Spleen (tissue), 11 donors: Measurements from ENCODE around the gene SPTSSB. TPM values are rescaled to one million over a fixed set of nuclear protein-coding genes. Genes with fewer than 3 reads are reported as not detected.

Source experiments
- DNase-seq: peaks from one replicate; pipeline ENCODE4 v3.0.0-alpha.2; 2020
- H3K27ac ChIP-seq, 8 donors: fragments of 200-600 bp; sonication (generic) in 7 of 8; 1 replicate in 4 of 8; 2 replicates in 4 of 8; pipeline versions ENCODE4 v1.5.0 to v1.8.0; 2016 to 2021; ENCODE audit warnings: inconsistent platforms in 4 of 8, mild to moderate bottlenecking in 4 of 8, moderate library complexity in 1 of 8
- H3K27me3 ChIP-seq, 7 donors: fragments of 200-600 bp; sonication (generic) in 6 of 7; replicated peaks in 1 of 7; 1 replicate in 4 of 7; 2 replicates in 3 of 7; pipeline versions ENCODE4 v1.5.0 to v1.8.0; 2016 to 2021; ENCODE audit warnings: inconsistent platforms in 3 of 7, mild to moderate bottlenecking in 1 of 7
- H3K36me3 ChIP-seq, 6 donors: fragments of 200-600 bp; sonication (generic) in 5 of 6; 1 replicate in 4 of 6; 2 replicates in 2 of 6; pipeline versions ENCODE4 v1.5.0 to v1.8.0; 2016 to 2021; ENCODE audit warnings: inconsistent platforms in 2 of 6
- H3K4me1 ChIP-seq, 6 donors: fragments of 200-600 bp; sonication (generic) in 5 of 6; 1 replicate in 3 of 6; 2 replicates in 3 of 6; pipeline versions ENCODE4 v1.5.0 to v1.8.0; 2016 to 2021; ENCODE audit warnings: inconsistent platforms in 3 of 6
- H3K4me3 ChIP-seq, 8 donors: fragments of 200-600 bp; sonication (generic) in 7 of 8; 1 replicate in 4 of 8; 2 replicates in 4 of 8; pipeline versions ENCODE4 v1.5.0 to v1.8.0; 2016 to 2021; ENCODE audit warnings: inconsistent platforms in 4 of 8, mild to moderate bottlenecking in 4 of 8, moderate library complexity in 2 of 8
- H3K9me3 ChIP-seq, 8 donors: fragments of 200-600 bp; sonication (generic) in 7 of 8; 1 replicate in 4 of 8; 2 replicates in 4 of 8; pipeline versions ENCODE4 v1.5.0 to v1.8.0; 2016 to 2021; ENCODE audit warnings: inconsistent platforms in 4 of 8
- POLR2A ChIP-seq, 3 donors: fragments of 450-650 bp; IDR thresholded peaks; one replicate each; pipeline ENCODE4 v1.5.1; 2017; ENCODE audit warnings: antibody characterized with exemption in 3 of 3, mild to moderate bottlenecking in 1 of 3
- POLR2AphosphoS5 ChIP-seq, 3 donors: sonication (generic); formaldehyde crosslinking; IDR thresholded peaks; one replicate each; pipeline ENCODE4 v1.5.1; 2017; ENCODE audit warnings: antibody characterized with exemption in 3 of 3
- WGBS, 5 donors: extraction: QIAGEN DNeasy Blood & Tissue Kit in 3 of 5; methylation state at CpG; one replicate each; pipeline versions ENCODE4 v1.1.5 to v1.1.7; 2013 to 2018; 5-methylcytosine and 5-hydroxymethylcytosine counted together
- intact Hi-C: fragments of 100-400 bp; cut with DNase I; formaldehyde crosslinking; loops from one replicate; pipeline ENCODE4 v1.15.0; 2023; ENCODE audit warnings: low total_unique reads
- polyA plus RNA-seq, 3 donors: library from polyadenylated mRNA; stranded (reverse); fragments of 200-250 nt; gene quantifications; one replicate each; pipeline ENCODE4 v1.2.1, GENCODE V29; 2013
- total RNA-seq, 7 donors: library from RNA; depleted of rRNA in 3 of 7; stranded (reverse); fragments of >200 nt in 3 of 7; fragmentation: NEBNext Ultra II Directional in 4 of 7; extraction: Animal tissue kit (Norgen Biotek cat#: 25700) in 4 of 7; gene quantifications; one replicate each; pipeline versions ENCODE4 v1.1.0 to v1.2.1, GENCODE V29; 2016 to 2021
- TF ChIP-seq, protein P1 (sequence below), 11 experiments: fragments of 200-600 bp in 7 of 11; fragments of 450-650 bp in 4 of 11; sonication (generic) in 4 of 11; IDR thresholded peaks in 8 of 11; conservative IDR thresholded peaks in 3 of 11; 1 replicate in 7 of 11; 2 replicates in 4 of 11; pipeline versions ENCODE4 v1.4.0 to v1.8.0; 2016 to 2021; ENCODE audit warnings: antibody characterized with exemption in 11 of 11, inconsistent platforms in 4 of 11, mild to moderate bottlenecking in 1 of 11
- donor health status: healthy with polysubstance abuse.
- donor health status: DM: no; HTN: no; CAD: no; lungs with moderate emphysema.
- donor health status: DM: no; HTN: no; CAD: no.
- donor health status: Bipolar disorder and iron deficiency.
- donor health status: healthy.
- donor health status: DM: no; HTN: no; CAD: no.
- donor health status: DM: yes; HTN: yes; CAD: no.

The SPTSSB gene
- total and polyA plus RNA-seq, 10 donors: 0.26 to 4.5 (median 0.74) TPM

DNA sequence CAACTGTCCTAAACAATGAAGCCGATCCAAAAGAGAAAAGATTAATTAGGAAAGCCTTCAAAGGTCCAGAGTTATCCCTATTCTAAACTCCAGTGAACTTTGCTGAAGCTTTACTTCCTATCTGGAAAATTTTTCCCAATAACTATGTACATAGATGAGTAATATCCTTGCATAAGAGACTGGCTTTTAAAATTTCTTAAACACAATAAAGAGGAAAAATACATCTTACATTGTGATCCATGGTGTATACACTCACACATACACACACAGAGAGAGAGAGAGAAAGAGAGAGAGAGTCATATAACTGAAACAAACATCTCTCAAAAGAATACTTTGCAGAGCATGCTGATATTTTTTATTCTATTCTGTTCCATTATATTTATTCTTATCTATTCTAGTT is 20.0 kb downstream of the SPTSSB start:
- peaks cover 0 to 3% (median 0%) of the 10 kb centered on the region in 6 donors for H3K4me1 ChIP-seq
- intact Hi-C loops: no loop called here
- no peak overlapping the region for H3K27ac ChIP-seq
- H3K9me3 ChIP-seq: no peaks in the 10 kb centered on the region
- H3K27me3 ChIP-seq: no peaks in the 10 kb centered on the region
- TF ChIP-seq, protein P1, sequence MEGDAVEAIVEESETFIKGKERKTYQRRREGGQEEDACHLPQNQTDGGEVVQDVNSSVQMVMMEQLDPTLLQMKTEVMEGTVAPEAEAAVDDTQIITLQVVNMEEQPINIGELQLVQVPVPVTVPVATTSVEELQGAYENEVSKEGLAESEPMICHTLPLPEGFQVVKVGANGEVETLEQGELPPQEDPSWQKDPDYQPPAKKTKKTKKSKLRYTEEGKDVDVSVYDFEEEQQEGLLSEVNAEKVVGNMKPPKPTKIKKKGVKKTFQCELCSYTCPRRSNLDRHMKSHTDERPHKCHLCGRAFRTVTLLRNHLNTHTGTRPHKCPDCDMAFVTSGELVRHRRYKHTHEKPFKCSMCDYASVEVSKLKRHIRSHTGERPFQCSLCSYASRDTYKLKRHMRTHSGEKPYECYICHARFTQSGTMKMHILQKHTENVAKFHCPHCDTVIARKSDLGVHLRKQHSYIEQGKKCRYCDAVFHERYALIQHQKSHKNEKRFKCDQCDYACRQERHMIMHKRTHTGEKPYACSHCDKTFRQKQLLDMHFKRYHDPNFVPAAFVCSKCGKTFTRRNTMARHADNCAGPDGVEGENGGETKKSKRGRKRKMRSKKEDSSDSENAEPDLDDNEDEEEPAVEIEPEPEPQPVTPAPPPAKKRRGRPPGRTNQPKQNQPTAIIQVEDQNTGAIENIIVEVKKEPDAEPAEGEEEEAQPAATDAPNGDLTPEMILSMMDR (IDR thresholded peaks at IDR 0.05 in 8 of 11, conservative IDR thresholded peaks at IDR 0.05 in 3 of 11): no peak
- TF ChIP-seq POLR2AphosphoS5 (IDR thresholded peaks at IDR 0.05) (no peak), POLR2A (IDR thresholded peaks at IDR 0.05) (no peak)
- no peak for DNase-seq
- no peak overlapping the region for H3K4me3 ChIP-seq
- H3K36me3 ChIP-seq: no peaks in the 10 kb centered on the region
- 53 to 92% (median 85%) methylated on average over 1 of the region's 1 CpG for WGBS, 5 donors

DNA sequence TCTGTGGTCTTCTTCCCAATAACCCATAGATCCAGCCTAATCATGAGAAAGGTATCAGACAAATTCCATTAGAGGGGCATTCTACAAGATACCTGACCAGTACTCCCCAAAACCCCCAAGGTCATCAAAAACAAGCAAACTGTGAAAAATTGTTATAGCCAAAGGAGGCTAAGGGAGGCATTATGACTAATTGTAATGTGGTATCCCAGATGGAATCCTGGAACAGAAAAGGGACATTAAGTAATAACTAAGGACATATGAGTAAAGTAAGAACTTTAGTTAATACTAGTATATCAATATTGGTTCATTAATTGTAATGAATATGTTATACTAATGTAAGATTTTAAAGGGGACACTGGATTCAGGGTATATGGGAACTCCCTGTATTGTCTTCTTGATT is 20.4 kb downstream of the SPTSSB start:
- Histone ChIP-seq H3K36me3 (no peaks in the 10 kb centered on the region), H3K4me3 (no peak overlapping the region), H3K27me3 (no peaks in the 10 kb centered on the region), H3K27ac (no peak overlapping the region), H3K4me1 (peaks cover 0 to 3% (median 0%) of the 10 kb centered on the region in 6 donors), H3K9me3 (no peaks in the 10 kb centered on the region)
- no peak for TF ChIP-seq POLR2A (IDR thresholded peaks at IDR 0.05)
- TF ChIP-seq POLR2AphosphoS5 (IDR thresholded peaks at IDR 0.05): no peak
- TF ChIP-seq, protein P1 (IDR thresholded peaks at IDR 0.05 in 8 of 11, conservative IDR thresholded peaks at IDR 0.05 in 3 of 11): no peak
- no peak for DNase-seq
- intact Hi-C loops: no loop called here

DNA sequence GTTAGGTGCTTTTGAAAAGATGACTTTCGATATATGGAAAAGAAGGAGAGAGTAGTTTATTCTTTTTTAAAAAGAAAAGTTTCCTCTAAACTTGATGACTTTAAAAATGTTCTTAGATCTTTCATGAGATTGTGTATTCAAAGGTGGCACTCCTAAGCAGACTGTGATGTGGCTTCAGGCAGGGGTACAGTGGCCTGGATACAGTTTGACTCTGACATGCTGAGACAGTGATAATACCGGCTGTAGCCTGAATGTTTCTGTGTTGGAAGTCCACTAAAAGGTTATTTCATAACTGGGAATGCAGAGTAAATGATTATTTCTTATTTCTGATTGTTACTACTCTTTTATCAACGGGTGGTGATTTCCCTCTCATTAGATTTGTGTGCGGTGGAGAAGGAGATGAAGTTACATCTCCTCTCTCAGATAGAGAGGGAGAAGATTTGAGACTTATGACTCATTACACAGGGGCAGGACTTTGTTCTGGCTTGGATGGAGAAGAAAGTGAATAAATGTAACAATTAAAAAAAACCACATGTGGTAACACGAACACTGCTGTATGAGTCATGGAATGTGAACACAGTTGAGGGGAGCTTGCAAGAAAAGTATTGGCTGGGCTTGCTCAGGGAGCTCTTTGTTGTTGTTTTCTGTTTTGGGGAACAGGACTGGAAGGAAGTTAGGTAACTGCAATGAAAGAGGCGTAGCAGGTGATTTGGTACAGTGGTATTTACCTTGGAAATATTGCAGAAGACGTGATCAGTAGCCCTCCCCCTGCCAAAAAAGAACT is 21.6 kb downstream of the SPTSSB start:
- no peaks in the 10 kb centered on the region for H3K36me3 ChIP-seq
- WGBS, 5 donors: 60 to 72% (median 68%) methylated on average over 7 of the region's 7 CpGs
- no peak for DNase-seq
- TF ChIP-seq POLR2AphosphoS5 (IDR thresholded peaks at IDR 0.05): no peak
- TF ChIP-seq POLR2A (IDR thresholded peaks at IDR 0.05): no peak
- TF ChIP-seq, protein P1 (IDR thresholded peaks at IDR 0.05 in 8 of 11, conservative IDR thresholded peaks at IDR 0.05 in 3 of 11): no peak
- intact Hi-C loops: no loop called here
- H3K27ac ChIP-seq: no peak overlapping the region
- no peaks in the 10 kb centered on the region for H3K27me3 ChIP-seq
- H3K4me3 ChIP-seq: no peak overlapping the region
- H3K4me1 ChIP-seq: peaks cover 0 to 3% (median 0%) of the 10 kb centered on the region in 6 donors
- H3K9me3 ChIP-seq: no peaks in the 10 kb centered on the region

DNA sequence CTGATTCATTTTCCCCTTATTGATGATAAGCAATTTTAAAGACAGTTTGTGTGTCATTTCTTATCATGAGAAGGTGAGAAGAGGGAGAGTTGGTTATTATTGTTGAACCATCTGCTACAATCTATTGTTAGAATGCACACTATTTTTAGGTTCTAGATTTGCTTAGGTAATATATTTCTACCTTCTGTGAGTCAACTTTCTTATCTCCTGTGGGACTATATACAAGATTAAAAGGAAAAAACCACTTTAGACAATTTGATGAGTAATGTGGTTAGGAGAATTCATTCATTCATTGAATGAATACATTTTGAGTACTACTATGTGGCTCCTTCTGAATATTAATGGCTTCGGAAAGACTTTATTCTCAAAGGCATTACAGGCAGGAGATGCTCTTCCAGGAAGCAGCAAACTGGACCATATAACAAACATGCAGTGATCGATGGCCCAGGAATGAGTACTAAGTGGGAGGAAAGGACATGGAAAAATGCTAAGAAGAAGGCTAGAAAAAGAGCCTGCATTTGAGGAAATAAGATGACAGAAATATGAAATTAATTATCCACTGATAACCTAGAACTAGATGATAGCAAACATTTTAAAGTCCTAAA is 22.4 kb downstream of the SPTSSB start:
- peaks cover 0 to 3% (median 0%) of the 10 kb centered on the region in 6 donors for H3K4me1 ChIP-seq
- no peaks in the 10 kb centered on the region for H3K36me3 ChIP-seq
- no peak overlapping the region for H3K27ac ChIP-seq
- no peak for DNase-seq
- H3K9me3 ChIP-seq: no peaks in the 10 kb centered on the region
- intact Hi-C loops: no loop called here
- no peaks in the 10 kb centered on the region for H3K27me3 ChIP-seq
- H3K4me3 ChIP-seq: no peak overlapping the region
- no peak for TF ChIP-seq POLR2AphosphoS5 (IDR thresholded peaks at IDR 0.05)
- WGBS, 5 donors: 56 to 87% (median 64%) methylated on average over 2 of the region's 2 CpGs
